NB4 (cell line): ENCODE data around the gene CHST5.
"Not testable (repeated sequence)": the region's sequence is repeated elsewhere in the genome, so short reads cannot be mapped to it uniquely, and the experiment has no call there.

Source experiments
- DNase-seq: peaks from one replicate; pipeline ENCODE4 v3.0.0; 2010; ENCODE audit warnings: low read depth
- H3K4me3 ChIP-seq: one replicate; pipeline ENCODE4 v1.5.1; 2011; ENCODE audit warnings: mild to moderate bottlenecking, low read depth, low read length, moderate library complexity
- MAX ChIP-seq: IDR thresholded peaks from 2 replicates; pipeline ENCODE4 v1.6.1; 2011; ENCODE audit warnings: low read depth, low read length
- MYC ChIP-seq: IDR thresholded peaks from 2 replicates; pipeline ENCODE4 v1.6.1; 2011; ENCODE audit warnings: low read depth, low read length
- POLR2A ChIP-seq: IDR thresholded peaks from 2 replicates; pipeline ENCODE4 v1.6.1; 2011; ENCODE audit warnings: mild to moderate bottlenecking; ENCODE audit not compliant: insufficient read length; ENCODE audit errors: extremely low read depth
- TF ChIP-seq, protein P1 (sequence below): IDR thresholded peaks from one replicate; pipeline ENCODE4 v1.5.1; 2012; ENCODE audit warnings: low read depth, low read length

CHST5 gene

GRCh38 chr16:75532142-75532765 lies 3.7 kb downstream of the CHST5 start:
- no peak for DNase-seq
- H3K4me3 ChIP-seq = no peak overlapping the region
- TF ChIP-seq POLR2A (no peak), MYC (no peak), MAX (no peak)
- TF ChIP-seq, protein P1, sequence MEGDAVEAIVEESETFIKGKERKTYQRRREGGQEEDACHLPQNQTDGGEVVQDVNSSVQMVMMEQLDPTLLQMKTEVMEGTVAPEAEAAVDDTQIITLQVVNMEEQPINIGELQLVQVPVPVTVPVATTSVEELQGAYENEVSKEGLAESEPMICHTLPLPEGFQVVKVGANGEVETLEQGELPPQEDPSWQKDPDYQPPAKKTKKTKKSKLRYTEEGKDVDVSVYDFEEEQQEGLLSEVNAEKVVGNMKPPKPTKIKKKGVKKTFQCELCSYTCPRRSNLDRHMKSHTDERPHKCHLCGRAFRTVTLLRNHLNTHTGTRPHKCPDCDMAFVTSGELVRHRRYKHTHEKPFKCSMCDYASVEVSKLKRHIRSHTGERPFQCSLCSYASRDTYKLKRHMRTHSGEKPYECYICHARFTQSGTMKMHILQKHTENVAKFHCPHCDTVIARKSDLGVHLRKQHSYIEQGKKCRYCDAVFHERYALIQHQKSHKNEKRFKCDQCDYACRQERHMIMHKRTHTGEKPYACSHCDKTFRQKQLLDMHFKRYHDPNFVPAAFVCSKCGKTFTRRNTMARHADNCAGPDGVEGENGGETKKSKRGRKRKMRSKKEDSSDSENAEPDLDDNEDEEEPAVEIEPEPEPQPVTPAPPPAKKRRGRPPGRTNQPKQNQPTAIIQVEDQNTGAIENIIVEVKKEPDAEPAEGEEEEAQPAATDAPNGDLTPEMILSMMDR = no peak

GRCh38 chr16:75529959-75530358 lies 5.9 kb downstream of the CHST5 start:
- TF ChIP-seq POLR2A (no peak), MYC (no peak), MAX (no peak)
- TF ChIP-seq, protein P1 = no peak
- no peak overlapping the region for H3K4me3 ChIP-seq
- DNase-seq = no peak

DNA sequence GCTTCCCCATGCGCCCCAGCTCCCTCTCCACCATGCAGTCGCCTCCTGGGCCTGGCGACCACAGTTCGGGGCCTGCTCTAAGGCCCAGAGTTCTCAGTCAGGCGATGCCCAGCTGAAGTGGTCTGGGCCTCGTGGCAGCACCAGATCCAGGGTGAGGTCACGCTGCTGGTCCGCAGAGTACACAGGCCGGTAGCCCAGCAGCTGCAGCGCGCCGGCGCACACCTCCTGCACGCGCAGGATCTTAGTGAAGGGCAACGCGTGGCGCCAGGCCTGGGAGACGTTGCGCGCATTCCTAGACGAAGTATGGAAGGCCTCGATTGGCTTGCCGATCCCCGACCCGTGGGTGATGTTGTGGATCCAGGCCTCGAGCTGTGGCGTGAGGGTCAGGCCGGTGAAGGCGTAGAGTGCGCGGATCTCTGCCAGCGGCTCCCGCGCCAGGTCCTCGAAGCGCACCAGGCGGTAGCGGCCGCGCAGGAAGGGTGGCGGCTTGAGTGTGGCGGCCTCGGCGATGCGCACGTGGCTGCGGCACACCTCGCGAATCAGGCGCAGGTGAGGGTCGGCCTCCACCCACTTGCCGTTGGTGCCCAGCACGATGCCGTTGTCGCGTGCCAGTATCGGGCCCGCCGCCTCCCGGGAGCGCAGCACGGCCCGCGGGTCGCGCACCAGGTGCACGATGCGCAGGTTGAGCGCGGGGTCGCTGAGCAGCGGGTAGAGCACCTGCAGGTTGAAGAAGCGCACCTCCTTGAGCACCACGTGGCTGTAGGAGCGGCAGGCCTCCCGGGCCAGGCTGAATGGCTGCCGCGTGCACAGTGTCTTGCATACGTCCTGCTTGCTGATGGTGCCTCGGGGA lies 6.6 kb downstream of the CHST5 start:
- no peak for DNase-seq
- H3K4me3 ChIP-seq = no peak overlapping the region
- no peak for TF ChIP-seq MAX
- TF ChIP-seq POLR2A = no peak

DNA sequence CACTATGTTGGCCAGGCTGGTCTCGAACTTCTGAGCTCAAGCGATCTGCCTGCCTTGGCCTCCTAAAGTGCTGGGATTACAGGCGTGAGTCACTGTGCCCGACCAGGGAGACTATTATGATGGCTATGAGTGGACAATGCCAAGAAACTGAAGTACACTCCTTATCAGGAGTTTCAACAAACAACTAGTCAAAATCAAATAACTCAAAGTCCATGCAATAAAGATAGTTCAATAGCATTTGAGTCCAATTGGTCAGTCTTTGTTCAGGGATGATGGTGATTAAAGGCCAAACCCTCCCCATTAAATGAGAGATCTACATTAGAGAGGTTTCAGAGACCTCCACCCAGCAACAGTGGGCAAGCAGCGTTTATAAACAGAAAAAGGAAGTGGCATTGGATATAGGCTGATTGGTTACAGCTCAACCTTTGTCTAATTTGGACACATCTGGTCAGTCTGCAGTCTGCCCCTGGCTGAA lies 8.0 kb downstream of the CHST5 start:
- H3K4me3 ChIP-seq = no peak overlapping the region
- no peak for DNase-seq
- TF ChIP-seq POLR2A (no peak), MYC (no peak)
- TF ChIP-seq, protein P1 = no peak

- no peak overlapping the region for H3K4me3 ChIP-seq
- no peak for DNase-seq
- no peak for TF ChIP-seq MYC
- no peak for TF ChIP-seq MAX
- TF ChIP-seq, protein P1 = no peak
- no peak for TF ChIP-seq POLR2A
Observed at GRCh38 chr16:75526032-75526790, 9.7 kb downstream of the CHST5 start.

DNA sequence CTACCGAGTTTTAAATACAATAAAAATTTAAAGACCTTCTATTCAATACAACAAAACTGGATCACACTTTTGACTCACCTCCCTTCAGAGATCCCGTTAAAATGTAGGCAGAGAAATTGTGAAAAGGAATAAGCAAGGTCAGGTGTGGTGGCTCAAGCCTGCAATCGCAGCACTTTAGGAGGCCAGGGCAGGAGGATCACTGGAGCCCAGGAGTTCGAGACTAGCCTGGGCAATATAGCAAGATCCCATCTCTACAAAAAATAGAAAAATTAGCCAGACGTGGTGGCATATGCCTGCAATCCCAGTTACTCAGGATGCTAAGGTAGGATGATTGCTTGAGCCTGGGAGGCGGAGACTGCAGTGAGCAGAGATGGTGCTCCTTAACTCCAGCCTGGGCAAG lies 16.7 kb downstream of the CHST5 start:
- no peak for DNase-seq
- TF ChIP-seq, protein P1 = no peak
- no peak for TF ChIP-seq MAX
- no peak for TF ChIP-seq POLR2A
- no peak for TF ChIP-seq MYC
- H3K4me3 ChIP-seq = no peak overlapping the region

DNA sequence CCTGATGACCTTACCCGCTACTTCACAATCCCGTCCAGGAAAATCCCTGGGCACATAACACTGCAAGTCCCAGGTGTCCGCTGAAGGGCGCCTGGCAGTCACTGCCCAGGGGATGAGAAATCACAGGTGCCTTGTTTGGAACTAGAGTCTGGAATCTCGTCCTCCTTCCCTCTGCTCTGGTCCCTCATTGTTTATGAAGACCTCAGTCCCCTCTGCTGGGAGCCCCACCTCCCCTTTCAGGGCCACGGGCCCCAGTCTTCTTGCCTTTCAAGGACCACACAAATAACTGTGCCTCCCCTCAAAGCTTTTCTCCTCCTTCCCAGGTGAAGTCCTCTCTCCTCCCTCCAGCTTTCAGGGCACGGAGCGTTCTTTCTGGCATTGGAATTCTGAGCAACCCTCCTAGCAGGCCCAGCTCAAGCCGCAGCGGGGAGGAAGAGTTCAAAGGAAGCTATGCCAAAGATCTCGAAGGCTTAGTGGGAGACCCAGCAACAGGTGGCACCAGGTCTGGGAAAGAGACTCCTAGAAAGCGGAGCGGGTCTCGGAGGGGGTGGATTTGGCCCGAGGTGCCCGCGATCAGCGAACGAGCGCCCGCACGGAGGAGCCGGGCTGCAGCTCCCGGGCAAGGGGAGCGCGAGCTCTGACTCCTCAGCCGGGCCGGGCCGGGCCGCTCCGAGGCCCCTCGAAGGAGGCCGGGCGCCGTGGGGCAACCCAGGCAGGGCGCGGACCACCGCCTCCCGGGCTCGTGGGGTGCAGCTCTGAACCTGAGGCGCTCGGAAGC lies 19.5 kb downstream of the CHST5 start:
- H3K4me3 ChIP-seq = peak overlapping the region; percentile 71
- not testable (repeated sequence) for DNase-seq
